IgD-negative memory B cell (primary cell): ENCODE data around the gene FIGN. TPM values are rescaled to one million over a fixed set of nuclear protein-coding genes. Genes with fewer than 3 reads are reported as not detected.

Experiments
- H3K27ac Mint-ChIP-seq, 3 donors: one replicate each; pipeline ENCODE4 v1.8.0; 2020 to 2022; ENCODE audit warnings: mild to moderate bottlenecking in 3 of 3, mixed read lengths in 3 of 3, moderate library complexity in 1 of 3
- H3K27me3 Mint-ChIP-seq: one replicate; pipeline ENCODE4 v1.8.0; 2021; ENCODE audit warnings: mixed read lengths
- H3K36me3 Mint-ChIP-seq: one replicate; pipeline ENCODE4 v1.8.0; 2020; ENCODE audit warnings: mild to moderate bottlenecking, mixed read lengths
- H3K4me1 Mint-ChIP-seq, 3 donors: one replicate each; pipeline ENCODE4 v1.8.0; 2020 to 2022; ENCODE audit warnings: mixed read lengths in 3 of 3, mild to moderate bottlenecking in 1 of 3
- H3K4me3 Mint-ChIP-seq, 4 donors: one replicate each; pipeline ENCODE4 v1.8.0; 2020 to 2022; ENCODE audit warnings: mild to moderate bottlenecking in 4 of 4, mixed read lengths in 4 of 4, moderate library complexity in 3 of 4
- H3K9me3 Mint-ChIP-seq, 3 donors: one replicate each; pipeline ENCODE4 v1.8.0; 2020 to 2021; ENCODE audit warnings: mixed read lengths in 3 of 3, mild to moderate bottlenecking in 1 of 3
- polyA plus RNA-seq: library from polyadenylated mRNA; unstranded; fragments of 300-500 nt; fragmentation: Illumina TruSeq; gene quantifications from one replicate; pipeline ENCODE4 v1.2.3, GENCODE V29; 2021

FIGN gene
- polyA plus RNA-seq, 1 donor from 2014 or later: not detected

- H3K27me3 Mint-ChIP-seq: peaks cover 9% of the 10 kb centered on the region
- no peak overlapping the region for H3K4me3 Mint-ChIP-seq
- H3K27ac Mint-ChIP-seq: no peak overlapping the region
- H3K4me1 Mint-ChIP-seq: peaks cover 0 to 3% (median 0%) of the 10 kb centered on the region in 3 donors
- no peaks in the 10 kb centered on the region for H3K36me3 Mint-ChIP-seq
- H3K9me3 Mint-ChIP-seq: no peaks in the 10 kb centered on the region
Measured at GRCh38 chr2:163731735-163732134, 4.1 kb downstream of the FIGN start.

DNA sequence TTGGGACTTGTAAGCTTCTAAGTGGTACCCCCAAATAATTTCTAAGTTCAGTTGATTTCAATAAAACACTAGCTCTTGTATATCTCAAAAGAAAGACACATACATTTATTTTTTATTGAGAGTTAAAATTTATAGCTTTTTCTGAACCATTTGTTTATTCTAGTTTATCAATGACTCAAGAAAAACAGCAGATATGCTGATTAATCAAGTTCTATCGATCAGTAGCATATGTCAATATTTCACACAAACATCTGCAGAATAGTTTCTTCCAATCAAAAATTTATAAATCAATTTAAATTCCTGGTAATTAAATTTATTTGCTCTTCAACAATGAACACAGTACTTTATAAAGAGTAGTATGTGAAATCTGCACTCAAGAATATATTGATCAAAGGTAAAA is 5.3 kb downstream of the FIGN start:
- Mint-ChIP-seq H3K27me3 (peaks cover 5% of the 10 kb centered on the region), H3K4me3 (no peak overlapping the region), H3K36me3 (no peaks in the 10 kb centered on the region), H3K27ac (no peak overlapping the region), H3K9me3 (no peaks in the 10 kb centered on the region), H3K4me1 (no peaks in the 10 kb centered on the region)

DNA sequence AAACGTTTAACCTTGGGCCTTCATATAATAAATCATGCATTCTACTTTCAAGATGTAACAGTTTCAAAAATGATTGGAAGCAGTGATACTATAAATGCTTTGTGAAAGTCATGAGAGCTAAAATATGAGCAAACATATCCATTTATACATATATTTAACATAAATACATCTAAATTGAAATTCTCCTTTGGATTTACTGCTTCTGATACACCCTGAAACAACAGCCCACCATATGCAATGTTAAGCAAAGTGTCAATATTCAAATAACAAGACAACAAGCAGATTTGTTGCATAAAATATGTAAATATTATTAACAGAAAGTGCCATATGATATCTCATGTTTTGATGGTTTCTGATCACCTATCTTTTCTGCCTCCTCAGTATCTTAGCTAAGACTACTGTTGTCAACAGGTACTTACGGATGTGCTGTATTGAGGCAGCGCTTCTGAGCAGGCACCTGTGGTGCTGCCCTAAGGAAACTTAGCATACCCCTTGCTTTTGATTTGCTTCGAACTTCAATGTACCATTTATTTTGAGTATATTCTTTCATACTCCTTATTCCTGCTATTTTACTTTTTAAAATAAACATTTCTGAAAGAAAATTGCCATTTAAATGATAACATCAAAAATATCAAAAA is 6.1 kb downstream of the FIGN start:
- Mint-ChIP-seq H3K9me3 (no peaks in the 10 kb centered on the region), H3K4me3 (no peak overlapping the region), H3K4me1 (no peaks in the 10 kb centered on the region), H3K27ac (no peak overlapping the region), H3K27me3 (peaks cover 3% of the 10 kb centered on the region), H3K36me3 (no peaks in the 10 kb centered on the region)

GRCh38 chr2:163723881-163724280 is 11.9 kb downstream of the FIGN start:
- H3K4me1 Mint-ChIP-seq: no peaks in the 10 kb centered on the region
- H3K27me3 Mint-ChIP-seq: no peaks in the 10 kb centered on the region
- no peaks in the 10 kb centered on the region for H3K9me3 Mint-ChIP-seq
- no peak overlapping the region for H3K27ac Mint-ChIP-seq
- no peaks in the 10 kb centered on the region for H3K36me3 Mint-ChIP-seq
- H3K4me3 Mint-ChIP-seq: no peak overlapping the region

DNA sequence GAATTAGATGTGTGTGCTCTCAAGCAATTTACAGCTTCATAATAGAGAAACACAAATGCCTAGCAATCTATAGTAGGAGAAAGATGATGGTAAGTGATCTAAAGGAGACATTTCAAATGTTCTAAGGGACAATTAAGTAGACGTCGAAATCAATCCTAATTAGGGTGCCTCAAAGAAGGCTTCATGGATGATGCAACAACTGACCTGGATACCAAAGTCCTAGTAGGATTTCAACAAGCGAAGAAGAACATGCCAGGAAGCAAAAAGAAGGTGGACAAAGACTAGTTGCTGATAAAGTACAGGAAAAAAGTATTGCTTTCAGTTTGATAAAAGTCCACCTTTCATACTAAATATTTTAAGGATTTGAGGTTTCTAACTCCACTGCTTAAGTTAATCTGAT is 12.5 kb downstream of the FIGN start:
- H3K9me3 Mint-ChIP-seq: no peaks in the 10 kb centered on the region
- no peaks in the 10 kb centered on the region for H3K36me3 Mint-ChIP-seq
- H3K4me1 Mint-ChIP-seq: no peaks in the 10 kb centered on the region
- H3K27ac Mint-ChIP-seq: no peak overlapping the region
- no peak overlapping the region for H3K4me3 Mint-ChIP-seq
- no peaks in the 10 kb centered on the region for H3K27me3 Mint-ChIP-seq

DNA sequence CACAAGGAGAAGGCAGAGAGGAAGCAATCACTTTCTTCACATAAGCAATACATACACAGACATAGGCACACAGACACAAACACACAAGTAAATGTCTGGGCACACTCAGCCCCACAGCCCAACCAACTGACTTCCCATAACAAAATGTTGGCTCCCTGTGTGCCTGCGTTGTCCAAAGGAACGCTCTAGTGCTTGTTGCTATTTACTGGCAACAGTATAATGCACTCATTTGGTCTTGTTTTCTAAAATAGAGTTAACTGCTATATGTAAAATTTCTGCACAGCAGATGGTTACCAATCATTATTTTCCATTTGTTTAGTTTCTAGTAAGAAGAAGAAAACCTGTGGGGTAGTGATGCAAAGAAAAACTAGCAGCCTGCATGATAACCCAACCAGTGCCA is 16.5 kb downstream of the FIGN start:
- Mint-ChIP-seq H3K9me3 (no peaks in the 10 kb centered on the region), H3K27ac (no peak overlapping the region), H3K4me3 (no peak overlapping the region), H3K36me3 (no peaks in the 10 kb centered on the region), H3K27me3 (no peaks in the 10 kb centered on the region), H3K4me1 (no peaks in the 10 kb centered on the region)

- H3K36me3 Mint-ChIP-seq: no peaks in the 10 kb centered on the region
- H3K9me3 Mint-ChIP-seq: no peaks in the 10 kb centered on the region
- H3K27me3 Mint-ChIP-seq: no peaks in the 10 kb centered on the region
- H3K27ac Mint-ChIP-seq: no peak overlapping the region
- H3K4me3 Mint-ChIP-seq: no peak overlapping the region
- H3K4me1 Mint-ChIP-seq: no peaks in the 10 kb centered on the region
Measured at GRCh38 chr2:163717993-163718680, 17.7 kb downstream of the FIGN start.

DNA sequence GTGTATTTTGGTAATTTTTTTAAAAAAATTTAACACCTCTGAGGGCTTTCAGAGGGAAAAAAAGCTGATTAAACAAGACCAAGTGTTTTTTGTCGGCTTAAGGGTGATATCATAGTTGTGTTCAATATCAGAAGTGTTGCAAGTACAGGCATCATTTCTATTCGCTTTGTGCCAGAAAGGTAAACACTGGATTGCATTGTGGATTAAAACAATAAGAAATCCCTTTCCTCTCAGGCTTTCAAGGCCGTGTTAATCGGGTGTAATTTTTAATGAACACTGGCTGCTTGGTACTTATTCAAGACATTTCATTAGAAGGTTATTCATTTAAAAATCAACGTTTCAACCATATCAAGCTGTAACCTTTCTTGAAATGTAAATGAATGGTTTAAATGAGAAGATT is 18.3 kb downstream of the FIGN start:
- Mint-ChIP-seq H3K4me1 (no peaks in the 10 kb centered on the region), H3K4me3 (no peak overlapping the region), H3K27me3 (no peaks in the 10 kb centered on the region), H3K27ac (no peak overlapping the region), H3K9me3 (no peaks in the 10 kb centered on the region), H3K36me3 (no peaks in the 10 kb centered on the region)

GRCh38 chr2:163716101-163716500 is 19.7 kb downstream of the FIGN start:
- Mint-ChIP-seq H3K27ac (no peak overlapping the region), H3K4me3 (no peak overlapping the region), H3K9me3 (no peaks in the 10 kb centered on the region)

DNA sequence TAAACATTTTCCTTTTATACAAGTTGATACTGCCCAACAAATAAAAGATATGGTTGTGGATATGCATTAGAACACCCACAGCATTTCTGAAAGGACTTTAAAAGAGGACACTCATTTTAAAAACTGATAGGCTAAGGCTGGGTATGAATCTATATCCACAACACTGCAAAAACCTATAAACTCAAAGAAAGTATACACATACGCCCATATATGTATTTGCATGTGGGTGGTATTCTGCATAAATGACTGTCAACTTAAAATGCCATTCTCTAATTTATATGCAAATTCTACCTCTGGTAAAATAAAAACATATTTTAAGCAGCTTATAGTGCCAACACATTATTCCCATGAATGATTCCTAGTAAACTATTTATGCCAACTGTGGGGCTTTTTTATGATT is 20.1 kb downstream of the FIGN start:
- H3K9me3 Mint-ChIP-seq: no peaks in the 10 kb centered on the region
- H3K27me3 Mint-ChIP-seq: no peaks in the 10 kb centered on the region
- H3K4me1 Mint-ChIP-seq: no peaks in the 10 kb centered on the region
- no peak overlapping the region for H3K4me3 Mint-ChIP-seq
- H3K36me3 Mint-ChIP-seq: no peaks in the 10 kb centered on the region
- H3K27ac Mint-ChIP-seq: no peak overlapping the region

More at GRCh38 chr2:163716101-163716500, 19.7 kb downstream of the FIGN start:
- H3K4me1 Mint-ChIP-seq: no peaks in the 10 kb centered on the region
- H3K36me3 Mint-ChIP-seq: no peaks in the 10 kb centered on the region
- H3K27me3 Mint-ChIP-seq: no peaks in the 10 kb centered on the region

GRCh38 chr2:163715199-163715598 is 20.6 kb downstream of the FIGN start:
- no peaks in the 10 kb centered on the region for H3K9me3 Mint-ChIP-seq
- no peak overlapping the region for H3K4me3 Mint-ChIP-seq
- H3K4me1 Mint-ChIP-seq: no peaks in the 10 kb centered on the region
- H3K27ac Mint-ChIP-seq: no peak overlapping the region
- no peaks in the 10 kb centered on the region for H3K27me3 Mint-ChIP-seq
- H3K36me3 Mint-ChIP-seq: no peaks in the 10 kb centered on the region

- no peaks in the 10 kb centered on the region for H3K4me1 Mint-ChIP-seq
- no peaks in the 10 kb centered on the region for H3K27me3 Mint-ChIP-seq
- no peaks in the 10 kb centered on the region for H3K36me3 Mint-ChIP-seq
- no peak overlapping the region for H3K27ac Mint-ChIP-seq
- no peaks in the 10 kb centered on the region for H3K9me3 Mint-ChIP-seq
- no peak overlapping the region for H3K4me3 Mint-ChIP-seq
Measured at GRCh38 chr2:163713534-163714311, 22.1 kb downstream of the FIGN start.

GRCh38 chr2:163711699-163712098 is 24.1 kb downstream of the FIGN start:
- H3K4me1 Mint-ChIP-seq: no peaks in the 10 kb centered on the region
- H3K36me3 Mint-ChIP-seq: no peaks in the 10 kb centered on the region
- H3K4me3 Mint-ChIP-seq: no peak overlapping the region
- H3K27ac Mint-ChIP-seq: no peak overlapping the region
- no peaks in the 10 kb centered on the region for H3K27me3 Mint-ChIP-seq
- H3K9me3 Mint-ChIP-seq: no peaks in the 10 kb centered on the region

GRCh38 chr2:163711258-163711657 is 24.6 kb downstream of the FIGN start:
- H3K27ac Mint-ChIP-seq: no peak overlapping the region
- H3K9me3 Mint-ChIP-seq: no peaks in the 10 kb centered on the region
- no peaks in the 10 kb centered on the region for H3K4me1 Mint-ChIP-seq
- H3K4me3 Mint-ChIP-seq: no peak overlapping the region
- H3K27me3 Mint-ChIP-seq: no peaks in the 10 kb centered on the region
- no peaks in the 10 kb centered on the region for H3K36me3 Mint-ChIP-seq

GRCh38 chr2:163709270-163709669 is 26.5 kb downstream of the FIGN start:
- no peaks in the 10 kb centered on the region for H3K4me1 Mint-ChIP-seq
- no peak overlapping the region for H3K27ac Mint-ChIP-seq
- H3K36me3 Mint-ChIP-seq: no peaks in the 10 kb centered on the region
- H3K27me3 Mint-ChIP-seq: no peaks in the 10 kb centered on the region
- H3K9me3 Mint-ChIP-seq: no peaks in the 10 kb centered on the region
- H3K4me3 Mint-ChIP-seq: no peak overlapping the region

DNA sequence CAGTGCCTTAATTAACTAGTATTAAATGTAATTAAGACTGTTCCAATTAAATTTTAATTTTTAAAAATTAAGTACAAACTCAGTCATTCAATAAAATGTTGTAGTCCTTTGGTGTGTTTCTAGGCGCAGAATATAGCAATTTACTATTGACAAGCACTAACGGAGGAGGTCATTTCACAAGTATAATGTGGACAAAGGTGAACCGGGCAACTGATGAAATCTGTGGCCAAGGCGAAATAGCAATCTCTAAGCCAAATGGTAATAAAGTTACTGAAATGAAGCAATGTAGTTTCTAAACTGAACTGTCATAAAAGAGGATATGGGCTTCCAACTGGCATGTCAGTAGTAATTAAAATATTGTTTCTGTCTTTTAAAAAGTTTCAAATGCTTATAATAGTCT is 27.5 kb downstream of the FIGN start:
- Mint-ChIP-seq H3K9me3 (no peaks in the 10 kb centered on the region), H3K4me1 (no peaks in the 10 kb centered on the region), H3K36me3 (no peaks in the 10 kb centered on the region), H3K4me3 (no peak overlapping the region), H3K27ac (no peak overlapping the region), H3K27me3 (no peaks in the 10 kb centered on the region)
